ENCODE data around the gene NBPF20.
"Not testable (repeated sequence)": the region's sequence is repeated elsewhere in the genome, so short reads cannot be mapped to it uniquely, and the experiment has no call there.

NBPF20 gene

GRCh38 chr1:145429329-145429728 lies 3.9 kb upstream of the NBPF20 start:
- DNase-seq, result not testable (repeated sequence)

- DNase-seq, result not testable (repeated sequence)
Measured at GRCh38 chr1:145424612-145425435, 579 bp downstream of the NBPF20 start.

GRCh38 chr1:145415149-145415548 lies 10.3 kb downstream of the NBPF20 start:
- DNase-seq, result not testable (repeated sequence)

GRCh38 chr1:145407266-145407665 lies 18.1 kb downstream of the NBPF20 start:
- DNase-seq, result not testable (repeated sequence)

GRCh38 chr1:145404949-145405348 lies 20.5 kb downstream of the NBPF20 start:
- not testable (repeated sequence) for DNase-seq

- DNase-seq, result not testable (repeated sequence)
Measured at GRCh38 chr1:145400701-145401100, 24.7 kb downstream of the NBPF20 start.

All from NCI-H2227 treated with DMSO at 0.1 percent for 48 hours (cell line).